Measurements from ENCODE around the gene ANXA5. TPM values are rescaled to one million over a fixed set of nuclear protein-coding genes. Genes with fewer than 3 reads are reported as not detected.

ANXA5 gene
- total RNA-seq: 424 and 442 TPM in 2 replicates

DNA sequence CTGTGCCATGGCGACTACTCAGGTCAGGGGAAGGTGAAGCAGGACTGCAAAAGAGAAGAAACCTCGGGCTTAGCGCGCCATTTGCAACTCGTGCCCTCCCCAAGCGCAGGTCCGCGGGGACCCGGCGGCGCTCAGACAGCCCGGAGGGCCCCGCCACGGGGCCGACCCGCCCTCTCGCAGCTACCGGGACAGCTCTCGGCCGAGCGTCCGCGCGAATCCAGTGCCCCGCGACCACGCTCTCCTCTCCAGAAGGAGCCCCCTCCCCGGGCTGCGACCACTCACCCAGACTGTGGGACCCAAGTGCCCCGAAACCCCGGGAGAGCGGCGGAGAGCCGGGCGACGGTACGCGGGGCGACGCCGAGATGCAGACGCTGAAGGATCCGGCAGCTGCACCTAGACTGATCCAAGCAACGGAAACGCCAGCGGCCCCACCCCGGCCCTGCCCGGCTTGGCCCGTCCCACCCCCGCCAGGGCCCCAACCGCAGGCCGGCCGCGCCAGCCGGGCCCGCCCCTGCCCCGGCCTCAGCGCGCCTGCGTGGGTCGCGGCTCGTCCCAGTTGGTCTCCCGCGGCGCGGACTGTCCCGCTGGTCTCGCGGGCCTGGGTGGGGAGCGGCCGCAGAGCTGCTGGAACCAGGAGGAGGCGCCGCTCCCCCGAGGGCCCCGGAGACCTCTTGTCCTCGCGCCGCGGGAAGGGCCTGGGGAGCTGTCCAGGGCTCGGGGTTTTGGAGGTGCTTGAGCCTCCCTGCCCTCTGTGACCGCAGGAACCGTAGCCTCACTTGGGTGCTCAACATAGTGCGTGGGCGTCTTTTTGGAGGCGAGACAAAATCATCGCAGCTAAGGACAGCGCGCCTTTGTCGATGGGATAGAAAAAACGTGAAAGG, at the start of gene ANXA5:
Gene ANXA5 (minus strand): TSS at position 400 of the 881 bp plus-strand sequence. CDS start 391 bp downstream, at position 9.

Other genes starting within 250 kb of the ANXA5 start
- not detected in 2 replicates for gene SMIM43, start 68.2 kb upstream of the ANXA5 start, total RNA-seq
- 47.7 and 60.6 TPM in 2 replicates for gene EXOSC9, start 104.3 kb upstream of the ANXA5 start, total RNA-seq
- 82.2 and 82.8 TPM in 2 replicates for gene CCNA2, start 126.9 kb upstream of the ANXA5 start, total RNA-seq
- 20.1 and 24.6 TPM in 2 replicates for gene BBS7, start 173.5 kb upstream of the ANXA5 start, total RNA-seq

All from epithelial cell of umbilical artery (primary cell).